IMR-90 (cell line): ENCODE data around the gene FHAD1.

ENCODE experiments used
- POLR2A ChIP-seq: IDR thresholded peaks from 2 replicates; pipeline ENCODE4 v1.6.1; 2012; ENCODE audit warnings: mild to moderate bottlenecking, low read depth, low read length
- RAD21 ChIP-seq: IDR thresholded peaks from 2 replicates; pipeline ENCODE4 v1.6.1; 2012; ENCODE audit warnings: low read length, improper control_type of control experiment
- RCOR1 ChIP-seq: IDR thresholded peaks from 2 replicates; pipeline ENCODE4 v1.6.1; 2012; ENCODE audit warnings: mild to moderate bottlenecking, low read length, improper control_type of control experiment; ENCODE audit not compliant: insufficient replicate concordance
- RFX5 ChIP-seq: IDR thresholded peaks from 2 replicates; pipeline ENCODE4 v1.8.0; 2012; ENCODE audit warnings: low read depth, mild to moderate bottlenecking, low read length, moderate library complexity
- SMC3 ChIP-seq: fragments of 150-350 bp; IDR thresholded peaks from 2 replicates; pipeline ENCODE4 v1.6.1; 2016; ENCODE audit warnings: low read depth, mild to moderate bottlenecking, antibody characterized with exemption, low read length, moderate library complexity
- TF ChIP-seq, protein P1 (sequence below): conservative IDR thresholded peaks from 2 replicates; pipeline ENCODE4 v1.5.1; 2012; ENCODE audit warnings: mild to moderate bottlenecking, low read depth, low read length, improper control_type of control experiment
- TF ChIP-seq, protein P2 (sequence below): fragments of 150-350 bp; IDR thresholded peaks from 2 replicates; pipeline ENCODE4 v1.6.1; 2016; ENCODE audit warnings: low read depth, mild to moderate bottlenecking, low read length, moderate library complexity, borderline replicate concordance

DNA sequence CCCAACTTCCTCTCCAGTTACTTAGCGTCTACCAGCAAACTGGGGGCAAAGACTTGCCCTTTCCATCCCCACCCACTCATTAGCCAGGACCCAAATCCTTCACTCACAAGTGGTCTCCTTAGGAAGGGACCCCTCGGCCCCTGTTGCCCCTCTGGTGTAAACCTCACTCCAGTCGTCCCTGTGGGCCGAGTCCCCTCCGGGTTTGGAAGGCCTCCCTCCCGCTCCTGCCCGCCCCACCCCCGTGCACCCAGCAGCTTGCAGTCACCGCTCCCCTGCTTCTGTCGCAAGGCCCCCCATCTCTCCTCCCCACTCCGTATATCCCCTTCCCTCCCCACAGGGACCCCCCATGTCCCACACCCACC lies 163.8 kb downstream of the FHAD1 start:
- no peak for TF ChIP-seq RAD21
- TF ChIP-seq, protein P1, sequence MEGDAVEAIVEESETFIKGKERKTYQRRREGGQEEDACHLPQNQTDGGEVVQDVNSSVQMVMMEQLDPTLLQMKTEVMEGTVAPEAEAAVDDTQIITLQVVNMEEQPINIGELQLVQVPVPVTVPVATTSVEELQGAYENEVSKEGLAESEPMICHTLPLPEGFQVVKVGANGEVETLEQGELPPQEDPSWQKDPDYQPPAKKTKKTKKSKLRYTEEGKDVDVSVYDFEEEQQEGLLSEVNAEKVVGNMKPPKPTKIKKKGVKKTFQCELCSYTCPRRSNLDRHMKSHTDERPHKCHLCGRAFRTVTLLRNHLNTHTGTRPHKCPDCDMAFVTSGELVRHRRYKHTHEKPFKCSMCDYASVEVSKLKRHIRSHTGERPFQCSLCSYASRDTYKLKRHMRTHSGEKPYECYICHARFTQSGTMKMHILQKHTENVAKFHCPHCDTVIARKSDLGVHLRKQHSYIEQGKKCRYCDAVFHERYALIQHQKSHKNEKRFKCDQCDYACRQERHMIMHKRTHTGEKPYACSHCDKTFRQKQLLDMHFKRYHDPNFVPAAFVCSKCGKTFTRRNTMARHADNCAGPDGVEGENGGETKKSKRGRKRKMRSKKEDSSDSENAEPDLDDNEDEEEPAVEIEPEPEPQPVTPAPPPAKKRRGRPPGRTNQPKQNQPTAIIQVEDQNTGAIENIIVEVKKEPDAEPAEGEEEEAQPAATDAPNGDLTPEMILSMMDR = no peak
- TF ChIP-seq RFX5 = no peak
- TF ChIP-seq RCOR1 = no peak
- no peak for TF ChIP-seq SMC3
- no peak; the same call in 1 of the 2 replicates for TF ChIP-seq POLR2A
- TF ChIP-seq, protein P2, sequence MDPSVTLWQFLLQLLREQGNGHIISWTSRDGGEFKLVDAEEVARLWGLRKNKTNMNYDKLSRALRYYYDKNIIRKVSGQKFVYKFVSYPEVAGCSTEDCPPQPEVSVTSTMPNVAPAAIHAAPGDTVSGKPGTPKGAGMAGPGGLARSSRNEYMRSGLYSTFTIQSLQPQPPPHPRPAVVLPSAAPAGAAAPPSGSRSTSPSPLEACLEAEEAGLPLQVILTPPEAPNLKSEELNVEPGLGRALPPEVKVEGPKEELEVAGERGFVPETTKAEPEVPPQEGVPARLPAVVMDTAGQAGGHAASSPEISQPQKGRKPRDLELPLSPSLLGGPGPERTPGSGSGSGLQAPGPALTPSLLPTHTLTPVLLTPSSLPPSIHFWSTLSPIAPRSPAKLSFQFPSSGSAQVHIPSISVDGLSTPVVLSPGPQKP = no peak
